WTC11 (cell line): Measurements from ENCODE around the gene DNAJC18. TPM values are rescaled to one million over a fixed set of nuclear protein-coding genes. Genes with fewer than 3 reads are reported as not detected.

ENCODE experiments used
- ATAC-seq: fragments of 200-7000 bp; cut with Tn5 transposase; 2 replicates; pipeline ENCODE4 v1.10.0; 2021; ENCODE audit warnings: mild to moderate bottlenecking, moderate library complexity
- CTCF ChIA-PET: fragments of 300-600 bp; sonication (Branson Sonifier 250); formaldehyde crosslinking; loops from one replicate; lab custom pipeline; 2021; ENCODE audit warnings: antibody characterized with exemption; lab: Charles Lee
- POLR2A ChIA-PET: fragments of 350-600 bp; sonication (Branson Sonifier 250); formaldehyde crosslinking; loops from one replicate; lab custom pipeline; 2021; ENCODE audit warnings: antibody characterized with exemption; lab: Charles Lee
- DNase-seq: peaks from one replicate; pipeline ENCODE4 v3.0.0; 2021; ENCODE audit warnings: low spot score
- H3K27ac Mint-ChIP-seq: 2 replicates; pipeline ENCODE4 v1.8.0; 2021; ENCODE audit warnings: mixed read lengths
- H3K27me3 Mint-ChIP-seq: 2 replicates; pipeline ENCODE4 v1.8.0; 2021; ENCODE audit warnings: low read depth, mild to moderate bottlenecking, moderate library complexity, mixed read lengths
- H3K36me3 Mint-ChIP-seq: 2 replicates; pipeline ENCODE4 v1.8.0; 2021; ENCODE audit warnings: mixed read lengths
- H3K4me1 Mint-ChIP-seq: 2 replicates; pipeline ENCODE4 v1.8.0; 2022; ENCODE audit warnings: mixed read lengths
- H3K4me3 Mint-ChIP-seq: 2 replicates; pipeline ENCODE4 v1.8.0; 2021; ENCODE audit warnings: mild to moderate bottlenecking, moderate library complexity, mixed read lengths
- H3K9me3 Mint-ChIP-seq: 2 replicates; pipeline ENCODE4 v1.8.0; 2021; ENCODE audit warnings: mixed read lengths
- FOXJ3 ChIP-seq: sonication (generic); formaldehyde crosslinking; IDR thresholded peaks from 2 replicates; pipeline ENCODE4 v1.9.0; 2021; ENCODE audit warnings: missing genetic modification reagents, mild to moderate bottlenecking, borderline replicate concordance
- FOXK1 ChIP-seq: sonication (generic); formaldehyde crosslinking; IDR thresholded peaks from 2 replicates; pipeline ENCODE4 v1.8.0; 2022; ENCODE audit warnings: mild to moderate bottlenecking, moderate library complexity, missing genetic modification reagents
- GTF2I ChIP-seq: fragments of 250-450 bp; sonication (Bioruptor Pico); conservative IDR thresholded peaks from 2 replicates; pipeline ENCODE4 v1.4.0; 2021; ENCODE audit warnings: mild to moderate bottlenecking
- HMGXB4 ChIP-seq: sonication (generic); formaldehyde crosslinking; IDR thresholded peaks from 2 replicates; pipeline ENCODE4 v1.8.1; 2023; ENCODE audit warnings: mild to moderate bottlenecking, moderate library complexity, missing genetic modification reagents
- IRF1 ChIP-seq: sonication (generic); formaldehyde crosslinking; IDR thresholded peaks from 2 replicates; pipeline ENCODE4 v1.8.0; 2023; ENCODE audit warnings: missing genetic modification reagents
- MLX ChIP-seq: sonication (generic); formaldehyde crosslinking; IDR thresholded peaks from 2 replicates; pipeline ENCODE4 v1.8.1; 2023; ENCODE audit warnings: mild to moderate bottlenecking, missing genetic modification reagents, moderate library complexity
- MYBL2 ChIP-seq: sonication (generic); formaldehyde crosslinking; IDR thresholded peaks from 2 replicates; pipeline ENCODE4 v1.8.1; 2023; ENCODE audit warnings: mild to moderate bottlenecking, moderate library complexity, missing genetic modification reagents
- ZNF263 ChIP-seq: sonication (generic); formaldehyde crosslinking; IDR thresholded peaks from 2 replicates; pipeline ENCODE4 v1.8.1; 2022; ENCODE audit warnings: low read depth, mild to moderate bottlenecking, moderate library complexity, missing genetic modification reagents
- ZNF671 ChIP-seq: fragments of 250-450 bp; sonication (Bioruptor Pico); IDR thresholded peaks from 2 replicates; pipeline ENCODE4 v1.8.0; 2021; ENCODE audit warnings: mild to moderate bottlenecking
- total RNA-seq: library from RNA; stranded (reverse); gene quantifications from 3 replicates; pipeline ENCODE4 v1.2.3, GENCODE V29; 2021
- TF ChIP-seq, protein P1 (sequence below): sonication (generic); formaldehyde crosslinking; IDR thresholded peaks from 2 replicates; pipeline ENCODE4 v1.8.0; 2022; ENCODE audit warnings: mild to moderate bottlenecking, missing genetic modification reagents
- TF ChIP-seq, protein P2 (sequence below): sonication (generic); formaldehyde crosslinking; conservative IDR thresholded peaks from 2 replicates; pipeline ENCODE4 v1.8.1; 2022; ENCODE audit warnings: mild to moderate bottlenecking, missing genetic modification reagents
- TF ChIP-seq, protein P3 (sequence below): fragments of 250-450 bp; sonication (Bioruptor Pico); IDR thresholded peaks from 2 replicates; pipeline ENCODE4 v1.9.0; 2021; ENCODE audit warnings: moderate library complexity, mild to moderate bottlenecking, inconsistent platforms, borderline replicate concordance
- TF ChIP-seq, protein P4 (sequence below): fragments of 250-450 bp; sonication (Bioruptor Pico); conservative IDR thresholded peaks from 2 replicates; pipeline ENCODE4 v1.9.0; 2021; ENCODE audit warnings: mild to moderate bottlenecking
- TF ChIP-seq, protein P5 (sequence below): fragments of 250-450 bp; sonication (Bioruptor Pico); IDR thresholded peaks from 2 replicates; pipeline ENCODE4 v1.9.0; 2021; ENCODE audit warnings: mild to moderate bottlenecking

Gene DNAJC18
- total RNA-seq, 1 experiment from 2014 or later, result 23.7 TPM

GRCh38 chr5:139415221-139415861 lies 24.0 kb downstream of the DNAJC18 start:
- Mint-ChIP-seq H3K27ac (no peak overlapping the region), H3K36me3 (peaks cover 13% of the 10 kb centered on the region), H3K9me3 (no peaks in the 10 kb centered on the region), H3K27me3 (no peaks in the 10 kb centered on the region; the same call in 1 of the 2 replicates), H3K4me1 (peaks cover 9% of the 10 kb centered on the region), H3K4me3 (no peak overlapping the region)
- no peak for ATAC-seq
- POLR2A ChIA-PET, result no interaction called here
- CTCF ChIA-PET, result no interaction called here
- no peak for DNase-seq
- no peak for TF ChIP-seq FOXK1 (CRISPR knock-in tag)
- TF ChIP-seq, protein P1, sequence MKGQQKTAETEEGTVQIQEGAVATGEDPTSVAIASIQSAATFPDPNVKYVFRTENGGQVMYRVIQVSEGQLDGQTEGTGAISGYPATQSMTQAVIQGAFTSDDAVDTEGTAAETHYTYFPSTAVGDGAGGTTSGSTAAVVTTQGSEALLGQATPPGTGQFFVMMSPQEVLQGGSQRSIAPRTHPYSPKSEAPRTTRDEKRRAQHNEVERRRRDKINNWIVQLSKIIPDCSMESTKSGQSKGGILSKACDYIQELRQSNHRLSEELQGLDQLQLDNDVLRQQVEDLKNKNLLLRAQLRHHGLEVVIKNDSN, result no peak
- no peak for TF ChIP-seq MLX (CRISPR knock-in tag)

DNA sequence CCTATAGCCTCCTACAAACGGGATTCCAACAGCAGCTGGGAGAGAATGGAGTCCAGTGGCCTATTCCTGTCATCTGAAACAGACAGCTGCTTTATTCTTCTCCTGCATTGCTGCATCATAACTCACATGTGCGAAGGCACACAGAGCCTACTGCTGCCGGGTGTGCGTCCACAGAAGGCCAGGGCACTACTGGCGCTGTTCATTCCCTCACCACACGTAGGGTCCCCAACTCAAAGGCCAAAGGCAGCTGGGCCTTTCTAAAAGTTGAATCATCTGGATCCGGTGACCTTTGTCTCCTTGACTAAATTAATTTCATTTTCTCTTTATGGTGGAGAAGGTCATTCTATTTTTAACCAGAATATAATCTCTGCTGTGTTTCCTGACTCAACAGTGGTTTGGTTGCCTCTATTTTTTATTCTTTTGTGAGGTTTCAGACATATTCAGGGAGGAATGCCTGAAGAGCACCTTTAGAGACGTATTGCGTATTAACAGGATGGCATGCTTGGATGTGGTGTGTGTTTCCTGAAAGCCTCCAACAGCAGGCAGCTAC lies 24.7 kb downstream of the DNAJC18 start:
- ChIA-PET CTCF (interaction anchor here (0.9 kb wide), 1 partner anchor 11 kb away, joined by 3 read pairs; no protein-coding TSS in a partner anchor), POLR2A (no interaction called here)
- ATAC-seq (no peak), DNase-seq (no peak)
- H3K4me1 Mint-ChIP-seq, result peaks cover 4% of the 10 kb centered on the region
- H3K27ac Mint-ChIP-seq, result no peak overlapping the region
- H3K27me3 Mint-ChIP-seq, result no peaks in the 10 kb centered on the region; the same call in 1 of the 2 replicates
- no peak overlapping the region for H3K4me3 Mint-ChIP-seq
- TF ChIP-seq HMGXB4 (CRISPR knock-in tag), result no peak
- no peak for TF ChIP-seq GTF2I (CRISPR knock-in tag)
- TF ChIP-seq FOXK1 (CRISPR knock-in tag), result no peak
- TF ChIP-seq, protein P2, sequence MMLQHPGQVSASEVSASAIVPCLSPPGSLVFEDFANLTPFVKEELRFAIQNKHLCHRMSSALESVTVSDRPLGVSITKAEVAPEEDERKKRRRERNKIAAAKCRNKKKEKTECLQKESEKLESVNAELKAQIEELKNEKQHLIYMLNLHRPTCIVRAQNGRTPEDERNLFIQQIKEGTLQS (CRISPR knock-in tag), result no peak
- TF ChIP-seq, protein P3, sequence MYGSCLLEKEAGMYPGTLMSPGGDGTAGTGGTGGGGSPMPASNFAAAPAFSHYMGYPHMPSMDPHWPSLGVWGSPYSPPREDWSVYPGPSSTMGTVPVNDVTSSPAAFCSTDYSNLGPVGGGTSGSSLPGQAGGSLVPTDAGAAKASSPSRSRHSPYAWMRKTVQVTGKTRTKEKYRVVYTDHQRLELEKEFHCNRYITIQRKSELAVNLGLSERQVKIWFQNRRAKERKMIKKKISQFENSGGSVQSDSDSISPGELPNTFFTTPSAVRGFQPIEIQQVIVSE (CRISPR knock-in tag), result no peak
- TF ChIP-seq, protein P4, sequence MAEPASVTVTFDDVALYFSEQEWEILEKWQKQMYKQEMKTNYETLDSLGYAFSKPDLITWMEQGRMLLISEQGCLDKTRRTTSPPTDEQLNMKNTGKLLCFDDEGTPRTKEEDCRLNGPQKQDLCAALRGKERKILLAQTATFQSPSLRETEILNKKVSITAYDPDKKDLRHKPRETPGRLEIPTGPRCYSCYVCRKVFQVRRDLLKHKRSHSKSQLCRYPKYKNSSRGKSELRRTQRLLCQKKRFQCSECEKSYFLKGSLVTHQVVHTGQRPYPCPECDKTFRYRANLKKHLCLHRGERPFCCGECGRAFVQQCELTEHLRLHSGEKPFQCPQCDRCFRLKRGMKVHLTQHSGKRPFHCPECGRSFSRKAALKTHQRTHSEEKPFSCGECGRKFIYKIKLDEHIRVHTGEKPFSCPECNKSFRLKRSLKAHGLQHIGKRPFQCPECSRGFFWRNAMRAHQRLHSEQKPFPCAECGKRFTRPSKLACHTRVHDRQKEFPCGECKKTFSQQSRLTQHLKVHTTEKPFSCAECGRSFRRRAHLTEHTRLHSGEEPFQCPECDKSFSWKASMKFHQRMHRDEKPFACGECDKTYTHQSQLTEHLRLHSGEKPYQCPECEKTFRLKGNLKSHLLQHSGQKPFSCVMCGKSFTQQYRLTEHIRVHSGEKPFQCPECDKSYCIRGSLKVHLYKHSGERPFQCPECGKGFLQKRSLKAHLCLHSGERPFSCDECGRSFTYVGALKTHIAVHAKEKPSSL (CRISPR knock-in tag), result no peak
- no peak for TF ChIP-seq FOXJ3 (CRISPR knock-in tag)
- TF ChIP-seq, protein P5, sequence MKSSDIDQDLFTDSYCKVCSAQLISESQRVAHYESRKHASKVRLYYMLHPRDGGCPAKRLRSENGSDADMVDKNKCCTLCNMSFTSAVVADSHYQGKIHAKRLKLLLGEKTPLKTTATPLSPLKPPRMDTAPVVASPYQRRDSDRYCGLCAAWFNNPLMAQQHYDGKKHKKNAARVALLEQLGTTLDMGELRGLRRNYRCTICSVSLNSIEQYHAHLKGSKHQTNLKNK (CRISPR knock-in tag), result no peak
- no peak for TF ChIP-seq ZNF263 (CRISPR knock-in tag)
- no peak for TF ChIP-seq MYBL2 (CRISPR knock-in tag)
- TF ChIP-seq IRF1, result no peak
- TF ChIP-seq ZNF671 (CRISPR knock-in tag), result no peak
- H3K9me3 Mint-ChIP-seq, result no peaks in the 10 kb centered on the region
- H3K36me3 Mint-ChIP-seq, result peaks cover 13% of the 10 kb centered on the region
